ENCODE data around the gene IL17RE. TPM values are rescaled to one million over a fixed set of nuclear protein-coding genes. Genes with fewer than 3 reads are reported as not detected.

Gene IL17RE
- total RNA-seq, 1 experiment from 2014 or later, result 77.3 TPM

DNA sequence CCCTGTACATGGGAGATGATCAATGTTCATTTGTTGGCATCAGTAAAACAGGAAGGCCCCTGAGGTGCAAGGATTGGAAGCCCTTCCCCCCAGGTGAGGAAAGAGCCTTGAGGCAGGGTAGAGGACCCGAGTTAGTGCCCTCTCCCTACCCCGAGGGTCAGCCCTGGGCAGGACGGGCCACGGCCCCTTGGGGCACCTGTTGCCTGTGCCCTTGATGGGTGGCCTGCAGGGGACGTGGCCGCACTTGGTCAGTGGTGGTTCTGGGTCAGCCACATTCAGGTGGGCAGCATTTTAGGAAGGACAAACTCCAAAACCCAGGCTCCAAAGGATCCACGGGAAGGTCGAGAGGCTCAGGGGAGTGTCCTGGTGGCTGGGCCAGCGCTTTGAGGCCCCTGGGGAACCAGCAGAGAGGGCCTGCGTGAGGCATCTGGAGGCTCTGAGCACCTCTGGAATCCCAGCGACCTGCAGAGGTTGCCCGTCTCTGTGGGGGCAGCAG is 43.1 kb upstream of the IL17RE start:
- Mint-ChIP-seq H3K27me3 (ENCODE audit: insufficient read depth, unreplicated experiment) (no peaks in the 10 kb centered on the region), H3K4me1 (ENCODE audit: low read depth, unreplicated experiment) (no peaks in the 10 kb centered on the region), H3K4me3 (ENCODE audit: unreplicated experiment) (no peak overlapping the region), H3K36me3 (ENCODE audit: insufficient read depth, unreplicated experiment) (no peaks in the 10 kb centered on the region), H3K27ac (ENCODE audit: unreplicated experiment) (no peak overlapping the region), H3K9me3 (ENCODE audit: unreplicated experiment) (no peaks in the 10 kb centered on the region)
- DNase-seq, result no peak
- no TSS peak for BruUV-seq (replicated peaks)
- Histone ChIP-seq H3K36me3 (ENCODE audit: control insufficient read depth, insufficient read depth, low read length) (no peaks in the 10 kb centered on the region), H3K9me3 (no peaks in the 10 kb centered on the region), H3K27me3 (replicated peaks; ENCODE audit: control insufficient read depth, insufficient read depth, low read length) (no peaks in the 10 kb centered on the region), H3K4me3 (ENCODE audit: low read depth, low read length) (no peak overlapping the region), H3K4me1 (no peaks in the 10 kb centered on the region; the same call in 1 of the 2 replicates)
- POLR2A ChIA-PET, result no interaction called here
- intact Hi-C loops (cut with micrococcal nuclease; ENCODE audit: unreplicated experiment), result no loop called here
- CTCF ChIA-PET, result no interaction called here
- TF ChIP-seq, protein P1, sequence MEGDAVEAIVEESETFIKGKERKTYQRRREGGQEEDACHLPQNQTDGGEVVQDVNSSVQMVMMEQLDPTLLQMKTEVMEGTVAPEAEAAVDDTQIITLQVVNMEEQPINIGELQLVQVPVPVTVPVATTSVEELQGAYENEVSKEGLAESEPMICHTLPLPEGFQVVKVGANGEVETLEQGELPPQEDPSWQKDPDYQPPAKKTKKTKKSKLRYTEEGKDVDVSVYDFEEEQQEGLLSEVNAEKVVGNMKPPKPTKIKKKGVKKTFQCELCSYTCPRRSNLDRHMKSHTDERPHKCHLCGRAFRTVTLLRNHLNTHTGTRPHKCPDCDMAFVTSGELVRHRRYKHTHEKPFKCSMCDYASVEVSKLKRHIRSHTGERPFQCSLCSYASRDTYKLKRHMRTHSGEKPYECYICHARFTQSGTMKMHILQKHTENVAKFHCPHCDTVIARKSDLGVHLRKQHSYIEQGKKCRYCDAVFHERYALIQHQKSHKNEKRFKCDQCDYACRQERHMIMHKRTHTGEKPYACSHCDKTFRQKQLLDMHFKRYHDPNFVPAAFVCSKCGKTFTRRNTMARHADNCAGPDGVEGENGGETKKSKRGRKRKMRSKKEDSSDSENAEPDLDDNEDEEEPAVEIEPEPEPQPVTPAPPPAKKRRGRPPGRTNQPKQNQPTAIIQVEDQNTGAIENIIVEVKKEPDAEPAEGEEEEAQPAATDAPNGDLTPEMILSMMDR (IDR thresholded peaks at IDR 0.05; ENCODE audit: insufficient read depth in 1 of 2, low read depth in 1 of 2, low read length in 1 of 2, severe bottlenecking in 1 of 2, unreplicated experiment in 1 of 2), result no peak

DNA sequence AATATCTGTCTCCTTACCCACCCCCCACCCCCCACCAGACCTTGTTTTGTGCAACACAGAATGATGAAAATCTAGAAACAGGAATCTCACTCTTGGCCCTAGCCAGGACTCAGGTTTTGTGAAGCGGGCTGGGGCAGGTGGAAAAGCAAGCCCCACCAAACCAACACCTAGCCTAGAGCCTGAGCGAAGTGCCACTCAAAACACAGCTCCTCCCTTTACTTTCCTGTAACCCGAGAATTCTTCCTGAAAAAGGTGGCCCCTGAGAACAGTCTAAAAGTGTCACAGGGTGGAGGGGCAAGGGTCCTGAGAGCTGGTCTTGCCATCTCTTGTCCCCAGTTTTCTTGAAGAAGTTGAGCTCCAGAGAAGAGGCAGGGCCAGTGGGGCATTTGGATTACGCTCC is 41.4 kb upstream of the IL17RE start:
- Histone ChIP-seq H3K9me3 (no peaks in the 10 kb centered on the region), H3K27me3 (replicated peaks; ENCODE audit: control insufficient read depth, insufficient read depth, low read length) (no peaks in the 10 kb centered on the region), H3K4me3 (ENCODE audit: low read depth, low read length) (no peak overlapping the region), H3K4me1 (no peaks in the 10 kb centered on the region; the same call in 1 of the 2 replicates), H3K36me3 (ENCODE audit: control insufficient read depth, insufficient read depth, low read length) (no peaks in the 10 kb centered on the region)
- CTCF ChIA-PET, result interaction anchor here (0.8 kb wide), 1 partner anchor 34 kb away, joined by 3 read pairs; no protein-coding TSS in a partner anchor
- TF ChIP-seq, protein P1 (IDR thresholded peaks at IDR 0.05; ENCODE audit: insufficient read depth in 1 of 2, low read depth in 1 of 2, low read length in 1 of 2, severe bottlenecking in 1 of 2, unreplicated experiment in 1 of 2), result no peak
- Mint-ChIP-seq H3K9me3 (ENCODE audit: unreplicated experiment) (no peaks in the 10 kb centered on the region), H3K4me1 (ENCODE audit: low read depth, unreplicated experiment) (no peaks in the 10 kb centered on the region), H3K36me3 (ENCODE audit: insufficient read depth, unreplicated experiment) (no peaks in the 10 kb centered on the region), H3K27me3 (ENCODE audit: insufficient read depth, unreplicated experiment) (no peaks in the 10 kb centered on the region), H3K4me3 (ENCODE audit: unreplicated experiment) (no peak overlapping the region), H3K27ac (ENCODE audit: unreplicated experiment) (no peak overlapping the region)
- POLR2A ChIA-PET, result interaction anchor here (0.7 kb wide), 1 partner anchor 344 kb away, joined by 12 read pairs; no protein-coding TSS in a partner anchor
- DNase-seq, result no peak
- no TSS peak for BruUV-seq (replicated peaks)
- intact Hi-C loops (cut with micrococcal nuclease; ENCODE audit: unreplicated experiment), result no loop called here

DNA sequence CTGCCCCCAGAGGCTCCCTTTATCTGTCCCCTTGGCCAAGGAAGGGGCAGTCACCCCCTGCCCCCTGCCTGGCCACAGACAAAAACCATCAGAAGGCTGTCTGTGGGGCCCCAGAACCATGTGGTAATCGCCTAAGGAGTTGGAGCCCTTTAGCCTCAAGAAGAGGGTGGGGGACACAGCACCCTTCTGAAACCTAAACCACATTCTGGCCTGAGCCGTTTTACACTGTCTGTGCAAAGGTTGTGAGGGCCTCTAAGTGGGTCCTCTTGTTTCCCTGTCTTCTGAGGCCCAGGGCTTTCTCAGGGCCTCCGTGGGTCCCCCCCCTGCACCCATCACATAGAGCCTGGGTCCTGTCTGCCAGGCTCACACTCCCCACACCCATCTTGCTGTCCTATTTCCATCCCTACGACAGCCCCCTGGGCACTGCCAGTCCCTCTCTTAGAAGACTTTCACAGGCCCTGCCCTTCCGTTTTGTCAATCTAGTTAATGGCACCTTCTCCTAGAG is 41.0 kb upstream of the IL17RE start:
- Mint-ChIP-seq H3K36me3 (ENCODE audit: insufficient read depth, unreplicated experiment) (no peaks in the 10 kb centered on the region), H3K4me1 (ENCODE audit: low read depth, unreplicated experiment) (no peaks in the 10 kb centered on the region), H3K27me3 (ENCODE audit: insufficient read depth, unreplicated experiment) (no peaks in the 10 kb centered on the region), H3K27ac (ENCODE audit: unreplicated experiment) (no peak overlapping the region), H3K4me3 (ENCODE audit: unreplicated experiment) (no peak overlapping the region), H3K9me3 (ENCODE audit: unreplicated experiment) (no peaks in the 10 kb centered on the region)
- H3K4me1 ChIP-seq, result no peaks in the 10 kb centered on the region; the same call in 1 of the 2 replicates
- BruUV-seq (replicated peaks), result no TSS peak
- H3K27me3 ChIP-seq (replicated peaks; ENCODE audit: control insufficient read depth, insufficient read depth, low read length), result no peaks in the 10 kb centered on the region
- CTCF ChIA-PET, result interaction anchor here (0.8 kb wide), 1 partner anchor 35 kb away, joined by 3 read pairs; no protein-coding TSS in a partner anchor
- TF ChIP-seq, protein P1 (IDR thresholded peaks at IDR 0.05; ENCODE audit: insufficient read depth in 1 of 2, low read depth in 1 of 2, low read length in 1 of 2, severe bottlenecking in 1 of 2, unreplicated experiment in 1 of 2), result no peak
- H3K36me3 ChIP-seq (ENCODE audit: control insufficient read depth, insufficient read depth, low read length), result no peaks in the 10 kb centered on the region
- no peak for DNase-seq
- intact Hi-C loops (cut with micrococcal nuclease; ENCODE audit: unreplicated experiment), result no loop called here
- H3K4me3 ChIP-seq (ENCODE audit: low read depth, low read length), result no peak overlapping the region
- no peaks in the 10 kb centered on the region for H3K9me3 ChIP-seq
- POLR2A ChIA-PET, result no interaction called here
